HUDEP-2 (cell line): Measurements from ENCODE around the gene SEMA4D.
A peak's percentile ranks its signal among the peaks of the same experiment; 100 is the strongest.

Experiments
- DNase-seq, 76 experiments: peaks; one replicate each; lab custom pipeline; 2025; ENCODE audit not compliant: unreplicated experiment in 76 of 76; lab: John Stamatoyannopoulos, UW

The SEMA4D gene

GRCh38 chr9:89378541-89378940, 119.4 kb downstream of the SEMA4D start:
- DNase-seq: no peak

GRCh38 chr9:89377411-89377810, 120.5 kb downstream of the SEMA4D start:
- DNase-seq: no peak

GRCh38 chr9:89376741-89377351, 121.1 kb downstream of the SEMA4D start:
- DNase-seq: no peak

GRCh38 chr9:89376286-89376685, 121.6 kb downstream of the SEMA4D start:
- no peak for DNase-seq

- peak in 12 of 76 experiments; percentile 0 to 44 (median 12) for DNase-seq
These were observed 122.6 kb downstream of the SEMA4D start for GRCh38 chr9:89375191-89375760.

- no peak for DNase-seq
These were observed 123.7 kb downstream of the SEMA4D start for GRCh38 chr9:89374176-89374575.

GRCh38 chr9:89372979-89373378, 124.9 kb downstream of the SEMA4D start:
- DNase-seq: no peak

- peak in 18 of 76 experiments; percentile 15 to 55 (median 34) for DNase-seq
These were observed 125.6 kb downstream of the SEMA4D start for GRCh38 chr9:89372230-89372816.

- DNase-seq: peak in 16 of 76 experiments; percentile 17 to 55 (median 34)
These were observed 126.1 kb downstream of the SEMA4D start for GRCh38 chr9:89371791-89372190.

- DNase-seq: no peak
These were observed 127.3 kb downstream of the SEMA4D start for GRCh38 chr9:89370593-89370992.

GRCh38 chr9:89368978-89369377, 128.9 kb downstream of the SEMA4D start:
- DNase-seq: no peak

- no peak for DNase-seq
These were observed 129.4 kb downstream of the SEMA4D start for GRCh38 chr9:89368550-89368949.

GRCh38 chr9:89367726-89368437, 130.0 kb downstream of the SEMA4D start:
- DNase-seq: no peak

GRCh38 chr9:89367281-89367680, 130.6 kb downstream of the SEMA4D start:
- no peak for DNase-seq

GRCh38 chr9:89366711-89367110, 131.2 kb downstream of the SEMA4D start:
- no peak for DNase-seq

GRCh38 chr9:89365532-89365912, 132.4 kb downstream of the SEMA4D start:
- no peak for DNase-seq

GRCh38 chr9:89364666-89365531, 133.0 kb downstream of the SEMA4D start:
- DNase-seq: no peak

- DNase-seq: no peak
These were observed 133.8 kb downstream of the SEMA4D start for GRCh38 chr9:89363921-89364665.

GRCh38 chr9:89363311-89363670, 134.6 kb downstream of the SEMA4D start:
- DNase-seq: no peak

- no peak for DNase-seq
These were observed 135.1 kb downstream of the SEMA4D start for GRCh38 chr9:89362647-89363310.
